HepG2 (cell line): ENCODE data around the gene CYB5D1. TPM values are rescaled to one million over a fixed set of nuclear protein-coding genes. Genes with fewer than 3 reads are reported as not detected.
A peak's percentile ranks its signal among the peaks of the same experiment; 100 is the strongest.

Source experiments
- AHR ChIP-seq: IDR thresholded peaks from 2 replicates; pipeline ENCODE4 v1.6.1; 2018; ENCODE audit warnings: missing genetic modification reagents, missing compliant biosample characterization
- ARNTL ChIP-seq: sonication (generic); formaldehyde crosslinking; IDR thresholded peaks from 2 replicates; pipeline ENCODE4 v1.4.0; 2020; ENCODE audit warnings: mild to moderate bottlenecking, missing genetic modification reagents
- GABPB1 ChIP-seq: IDR thresholded peaks from 2 replicates; pipeline ENCODE4 v1.6.1; 2016; ENCODE audit warnings: mild to moderate bottlenecking, missing genetic modification reagents, moderate library complexity, missing compliant biosample characterization
- HNF4A ChIP-seq: sonication (generic); formaldehyde crosslinking; IDR thresholded peaks from 2 replicates; pipeline ENCODE4 v1.4.0; 2020; ENCODE audit warnings: missing genetic modification reagents
- IKZF1 ChIP-seq: fragments of 450-650 bp; IDR thresholded peaks from 2 replicates; pipeline ENCODE4 v1.7.1; 2016
- KDM1A ChIP-seq: IDR thresholded peaks from 2 replicates; pipeline ENCODE4 v1.6.1; 2016; ENCODE audit warnings: missing compliant biosample characterization
- KDM3A ChIP-seq: IDR thresholded peaks from 2 replicates; pipeline ENCODE4 v1.6.1; 2018; ENCODE audit warnings: low read depth, missing compliant biosample characterization
- MIER2 ChIP-seq: IDR thresholded peaks from 2 replicates; pipeline ENCODE4 v1.6.1; 2016; ENCODE audit warnings: missing biosample characterization, missing genetic modification reagents
- NRL ChIP-seq: sonication (generic); formaldehyde crosslinking; IDR thresholded peaks from 2 replicates; pipeline ENCODE4 v1.5.0; 2020; ENCODE audit warnings: missing genetic modification reagents, mild to moderate bottlenecking, moderate library complexity, borderline replicate concordance
- PCBP1 ChIP-seq: fragments of 200-400 bp; formaldehyde crosslinking; IDR thresholded peaks from 2 replicates; pipeline ENCODE4 v1.6.1; 2017; ENCODE audit warnings: mild to moderate bottlenecking, low read depth, low read length, borderline replicate concordance
- POGZ ChIP-seq: sonication (generic); formaldehyde crosslinking; IDR thresholded peaks from 2 replicates; pipeline ENCODE4 v1.4.0; 2020; ENCODE audit warnings: mild to moderate bottlenecking, missing genetic modification reagents
- RBAK ChIP-seq: sonication (generic); formaldehyde crosslinking; IDR thresholded peaks from 2 replicates; pipeline ENCODE4 v1.5.1; 2020; ENCODE audit warnings: mild to moderate bottlenecking, missing genetic modification reagents
- REXO4 ChIP-seq: sonication (generic); formaldehyde crosslinking; IDR thresholded peaks from 2 replicates; pipeline ENCODE4 v1.8.0; 2022; ENCODE audit warnings: missing genetic modification reagents, mild to moderate bottlenecking, borderline replicate concordance
- RFX3 ChIP-seq: IDR thresholded peaks from 2 replicates; pipeline ENCODE4 v1.6.1; 2016; ENCODE audit warnings: missing biosample characterization, missing genetic modification reagents
- SATB2 ChIP-seq: sonication (generic); formaldehyde crosslinking; IDR thresholded peaks from 2 replicates; pipeline ENCODE4 v1.5.0; 2020; ENCODE audit warnings: missing genetic modification reagents
- TEAD3 ChIP-seq: optimal IDR thresholded peaks from 2 replicates; pipeline ENCODE3; 2016; ENCODE audit warnings: borderline replicate concordance
- YY1 ChIP-seq: IDR thresholded peaks from 2 replicates; pipeline ENCODE4 v1.6.1; 2011; ENCODE audit warnings: low read length, low read depth, moderate library complexity, mild to moderate bottlenecking; ENCODE audit not compliant: insufficient read depth, insufficient replicate concordance
- ZFP1 ChIP-seq: IDR thresholded peaks from 2 replicates; pipeline ENCODE4 v1.6.1; 2016
- ZNF138 ChIP-seq: sonication (generic); formaldehyde crosslinking; IDR thresholded peaks from 2 replicates; pipeline ENCODE4 v1.5.0; 2020; ENCODE audit warnings: mild to moderate bottlenecking, low read depth, missing genetic modification reagents
- ZNF20 ChIP-seq: sonication (generic); formaldehyde crosslinking; IDR thresholded peaks from 2 replicates; pipeline ENCODE4 v1.4.0; 2020; ENCODE audit warnings: mild to moderate bottlenecking, moderate library complexity, missing genetic modification reagents
- ZNF296 ChIP-seq: sonication (generic); formaldehyde crosslinking; conservative IDR thresholded peaks from 2 replicates; pipeline ENCODE4 v1.5.0; 2020; ENCODE audit warnings: mild to moderate bottlenecking, missing genetic modification reagents
- ZNF572 ChIP-seq: sonication (generic); formaldehyde crosslinking; IDR thresholded peaks from 2 replicates; pipeline ENCODE4 v1.5.1; 2020; ENCODE audit warnings: mild to moderate bottlenecking, missing genetic modification reagents
- polyA plus RNA-seq, 8 experiments: library from polyadenylated mRNA; depleted of rRNA in 3 of 8; stranded (reverse) in 7 of 8; unstranded in 1 of 8; fragments of >200 nt; fragmentation: Illumina TruSeq in 4 of 8; extraction: Trizol in 4 of 8; gene quantifications; 2 replicates each; pipeline versions ENCODE4 v1.2.1 to v1.2.3, GENCODE V29; 2011 to 2016; ENCODE audit warnings: low read depth in 4 of 8, missing spikeins in 1 of 8, mixed read lengths in 1 of 8; ENCODE audit not compliant: insufficient read depth in 1 of 8
- total RNA-seq, 5 experiments: library from RNA; depleted of rRNA; stranded (reverse); fragments of >200 nt; fragmentation: Illumina TruSeq; extraction: Trizol; gene quantifications; 2 replicates each; pipeline ENCODE4 v1.2.3, GENCODE V29; 2016; ENCODE audit warnings: low read depth in 1 of 5
- TF ChIP-seq, protein P1 (sequence below): sonication (generic); formaldehyde crosslinking; IDR thresholded peaks from 2 replicates; pipeline ENCODE4 v1.5.0; 2020; ENCODE audit warnings: mild to moderate bottlenecking, missing genetic modification reagents, borderline replicate concordance
- TF ChIP-seq, protein P2 (sequence below): sonication (generic); formaldehyde crosslinking; IDR thresholded peaks from 2 replicates; pipeline ENCODE4 v1.5.0; 2020; ENCODE audit warnings: mild to moderate bottlenecking, missing genetic modification reagents, moderate library complexity
- TF ChIP-seq, protein P3 (sequence below): IDR thresholded peaks from 2 replicates; pipeline ENCODE4 v1.6.1; 2012; ENCODE audit warnings: inconsistent platforms
- TF ChIP-seq, protein P4 (sequence below): sonication (generic); formaldehyde crosslinking; IDR thresholded peaks from 2 replicates; pipeline ENCODE4 v1.8.1; 2023; ENCODE audit warnings: missing genetic modification reagents, mild to moderate bottlenecking, borderline replicate concordance

Gene CYB5D1
- total and polyA plus RNA-seq, 2 of the 13 experiments (the other 11 are each of a cell fraction or from before 2014, with no cell fraction given) = 8.9 to 17.0 TPM

DNA sequence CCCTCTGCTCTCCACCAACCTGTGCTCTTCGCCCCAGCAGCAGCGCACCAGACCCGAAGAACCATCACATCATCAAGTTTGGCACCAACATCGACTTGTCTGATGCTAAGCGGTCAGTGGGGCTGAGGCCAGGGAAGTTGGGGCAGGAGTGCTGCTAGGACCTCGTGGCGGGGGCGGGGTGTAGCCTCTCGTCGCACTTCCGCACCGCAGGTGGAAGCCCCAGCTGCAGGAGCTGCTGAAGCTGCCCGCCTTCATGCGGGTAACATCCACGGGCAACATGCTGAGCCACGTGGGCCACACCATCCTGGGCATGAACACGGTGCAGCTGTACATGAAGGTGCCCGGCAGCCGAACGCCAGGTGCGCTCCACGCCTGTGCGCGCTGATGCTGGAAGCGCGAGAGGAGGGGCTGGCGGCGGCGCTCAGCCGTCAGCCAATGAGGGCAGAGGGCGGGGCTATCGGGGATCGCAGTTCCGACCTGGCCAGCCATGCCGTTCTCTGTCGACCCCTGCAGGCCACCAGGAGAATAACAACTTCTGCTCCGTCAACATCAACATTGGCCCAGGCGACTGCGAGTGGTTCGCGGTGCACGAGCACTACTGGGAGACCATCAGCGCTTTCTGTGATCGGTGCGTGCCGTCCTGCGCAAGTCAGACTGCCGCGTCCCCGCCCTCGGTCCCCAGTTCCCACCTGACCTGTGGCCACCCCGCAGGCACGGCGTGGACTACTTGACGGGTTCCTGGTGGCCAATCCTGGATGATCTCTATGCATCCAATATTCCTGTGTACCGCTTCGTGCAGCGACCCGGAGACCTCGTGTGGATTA, 6.2 kb upstream of the CYB5D1 start (continued):
- TF ChIP-seq, protein P1, sequence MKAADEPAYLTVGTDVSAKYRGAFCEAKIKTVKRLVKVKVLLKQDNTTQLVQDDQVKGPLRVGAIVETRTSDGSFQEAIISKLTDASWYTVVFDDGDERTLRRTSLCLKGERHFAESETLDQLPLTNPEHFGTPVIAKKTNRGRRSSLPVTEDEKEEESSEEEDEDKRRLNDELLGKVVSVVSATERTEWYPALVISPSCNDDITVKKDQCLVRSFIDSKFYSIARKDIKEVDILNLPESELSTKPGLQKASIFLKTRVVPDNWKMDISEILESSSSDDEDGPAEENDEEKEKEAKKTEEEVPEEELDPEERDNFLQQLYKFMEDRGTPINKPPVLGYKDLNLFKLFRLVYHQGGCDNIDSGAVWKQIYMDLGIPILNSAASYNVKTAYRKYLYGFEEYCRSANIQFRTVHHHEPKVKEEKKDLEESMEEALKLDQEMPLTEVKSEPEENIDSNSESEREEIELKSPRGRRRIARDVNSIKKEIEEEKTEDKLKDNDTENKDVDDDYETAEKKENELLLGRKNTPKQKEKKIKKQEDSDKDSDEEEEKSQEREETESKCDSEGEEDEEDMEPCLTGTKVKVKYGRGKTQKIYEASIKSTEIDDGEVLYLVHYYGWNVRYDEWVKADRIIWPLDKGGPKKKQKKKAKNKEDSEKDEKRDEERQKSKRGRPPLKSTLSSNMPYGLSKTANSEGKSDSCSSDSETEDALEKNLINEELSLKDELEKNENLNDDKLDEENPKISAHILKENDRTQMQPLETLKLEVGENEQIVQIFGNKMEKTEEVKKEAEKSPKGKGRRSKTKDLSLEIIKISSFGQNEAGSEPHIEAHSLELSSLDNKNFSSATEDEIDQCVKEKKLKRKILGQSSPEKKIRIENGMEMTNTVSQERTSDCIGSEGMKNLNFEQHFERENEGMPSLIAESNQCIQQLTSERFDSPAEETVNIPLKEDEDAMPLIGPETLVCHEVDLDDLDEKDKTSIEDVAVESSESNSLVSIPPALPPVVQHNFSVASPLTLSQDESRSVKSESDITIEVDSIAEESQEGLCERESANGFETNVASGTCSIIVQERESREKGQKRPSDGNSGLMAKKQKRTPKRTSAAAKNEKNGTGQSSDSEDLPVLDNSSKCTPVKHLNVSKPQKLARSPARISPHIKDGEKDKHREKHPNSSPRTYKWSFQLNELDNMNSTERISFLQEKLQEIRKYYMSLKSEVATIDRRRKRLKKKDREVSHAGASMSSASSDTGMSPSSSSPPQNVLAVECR (CRISPR knock-in tag) = peak; percentile 71; the same call in 1 of the 2 replicates
- TF ChIP-seq MIER2 = no peak
- TF ChIP-seq ZNF296 (CRISPR knock-in tag) = no peak
- TF ChIP-seq YY1 = peak; percentile 60
- TF ChIP-seq REXO4 (CRISPR knock-in tag) = no peak
- TF ChIP-seq, protein P2, sequence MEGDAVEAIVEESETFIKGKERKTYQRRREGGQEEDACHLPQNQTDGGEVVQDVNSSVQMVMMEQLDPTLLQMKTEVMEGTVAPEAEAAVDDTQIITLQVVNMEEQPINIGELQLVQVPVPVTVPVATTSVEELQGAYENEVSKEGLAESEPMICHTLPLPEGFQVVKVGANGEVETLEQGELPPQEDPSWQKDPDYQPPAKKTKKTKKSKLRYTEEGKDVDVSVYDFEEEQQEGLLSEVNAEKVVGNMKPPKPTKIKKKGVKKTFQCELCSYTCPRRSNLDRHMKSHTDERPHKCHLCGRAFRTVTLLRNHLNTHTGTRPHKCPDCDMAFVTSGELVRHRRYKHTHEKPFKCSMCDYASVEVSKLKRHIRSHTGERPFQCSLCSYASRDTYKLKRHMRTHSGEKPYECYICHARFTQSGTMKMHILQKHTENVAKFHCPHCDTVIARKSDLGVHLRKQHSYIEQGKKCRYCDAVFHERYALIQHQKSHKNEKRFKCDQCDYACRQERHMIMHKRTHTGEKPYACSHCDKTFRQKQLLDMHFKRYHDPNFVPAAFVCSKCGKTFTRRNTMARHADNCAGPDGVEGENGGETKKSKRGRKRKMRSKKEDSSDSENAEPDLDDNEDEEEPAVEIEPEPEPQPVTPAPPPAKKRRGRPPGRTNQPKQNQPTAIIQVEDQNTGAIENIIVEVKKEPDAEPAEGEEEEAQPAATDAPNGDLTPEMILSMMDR (CRISPR knock-in tag) = peak; percentile 97
- peak; percentile 26 for TF ChIP-seq TEAD3 (CRISPR knock-in tag)
- no peak for TF ChIP-seq RBAK
- peak; percentile 66; the same call in 1 of the 2 replicates for TF ChIP-seq GABPB1 (CRISPR knock-in tag)
- TF ChIP-seq NRL (CRISPR knock-in tag) = no peak; the same call in 1 of the 2 replicates
- no peak for TF ChIP-seq ZNF20 (CRISPR knock-in tag)
- TF ChIP-seq HNF4A (CRISPR knock-in tag) = no peak
- no peak for TF ChIP-seq SATB2
- no peak for TF ChIP-seq ZNF572
- peak; percentile 92 for TF ChIP-seq POGZ (CRISPR knock-in tag)
- TF ChIP-seq, protein P3, sequence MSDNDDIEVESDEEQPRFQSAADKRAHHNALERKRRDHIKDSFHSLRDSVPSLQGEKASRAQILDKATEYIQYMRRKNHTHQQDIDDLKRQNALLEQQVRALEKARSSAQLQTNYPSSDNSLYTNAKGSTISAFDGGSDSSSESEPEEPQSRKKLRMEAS = peak; percentile 47; the same call in 1 of the 2 replicates
- TF ChIP-seq, protein P4, sequence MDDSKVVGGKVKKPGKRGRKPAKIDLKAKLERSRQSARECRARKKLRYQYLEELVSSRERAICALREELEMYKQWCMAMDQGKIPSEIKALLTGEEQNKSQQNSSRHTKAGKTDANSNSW (CRISPR knock-in tag) = no peak
- TF ChIP-seq ZNF138 (CRISPR knock-in tag) = peak; percentile 24; the same call in 1 of the 2 replicates
- TF ChIP-seq KDM1A = no peak
- no peak for TF ChIP-seq ZFP1 (CRISPR knock-in tag)
- TF ChIP-seq KDM3A (CRISPR knock-in tag) = peak; percentile 92
- TF ChIP-seq PCBP1 = no peak
- TF ChIP-seq RFX3 (CRISPR knock-in tag) = no peak
- no peak for TF ChIP-seq IKZF1
- TF ChIP-seq AHR (CRISPR knock-in tag) = peak; percentile 21; the same call in 1 of the 2 replicates
- TF ChIP-seq ARNTL (CRISPR knock-in tag) = no peak
